Measurements from ENCODE around the gene FLACC1. TPM values are rescaled to one million over a fixed set of nuclear protein-coding genes. Genes with fewer than 3 reads are reported as not detected.

The FLACC1 gene
- total RNA-seq, 1 experiment from 2014 or later, result 1.1 TPM

DNA sequence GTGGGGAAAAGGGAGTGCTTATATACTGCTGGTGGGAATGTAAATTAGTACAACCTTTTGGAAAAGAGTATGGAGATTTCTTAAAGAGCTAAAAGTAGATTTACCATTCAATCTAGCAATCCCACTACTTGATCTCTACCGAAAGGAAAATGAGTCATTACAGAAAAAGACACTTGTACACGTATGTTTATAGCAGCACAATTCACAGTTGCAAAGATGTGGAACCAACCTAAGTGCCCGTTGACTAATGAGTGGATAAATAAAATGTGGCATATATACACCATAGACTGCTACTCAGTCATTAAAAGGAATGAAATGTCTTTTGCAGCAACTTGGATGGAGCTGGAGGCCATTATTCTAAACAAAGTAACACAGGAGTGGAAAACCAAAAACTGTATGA is 29.5 kb downstream of the FLACC1 start:
- H3K36me3 Mint-ChIP-seq (ENCODE audit: insufficient read depth, unreplicated experiment), result peaks cover under 1% of the 10 kb centered on the region
- POLR2A ChIA-PET, result no interaction called here
- no peak overlapping the region for H3K27ac Mint-ChIP-seq (ENCODE audit: low read depth, unreplicated experiment)
- no peak for TF ChIP-seq CTCF (IDR thresholded peaks at IDR 0.05; ENCODE audit: unreplicated experiment)
- BruUV-seq (replicated peaks), result no TSS peak
- H3K4me3 Mint-ChIP-seq (ENCODE audit: unreplicated experiment), result no peak overlapping the region
- intact Hi-C loops (cut with micrococcal nuclease), result no loop called here
- CTCF ChIA-PET, result no interaction called here
- peaks cover 18% of the 10 kb centered on the region for H3K9me3 Mint-ChIP-seq (ENCODE audit: unreplicated experiment)
- DNase-seq (ENCODE audit: unreplicated experiment), result no peak
- H3K4me1 Mint-ChIP-seq (ENCODE audit: insufficient read depth, unreplicated experiment), result no peaks in the 10 kb centered on the region
- H3K27me3 Mint-ChIP-seq (ENCODE audit: insufficient read depth, unreplicated experiment), result no peaks in the 10 kb centered on the region

DNA sequence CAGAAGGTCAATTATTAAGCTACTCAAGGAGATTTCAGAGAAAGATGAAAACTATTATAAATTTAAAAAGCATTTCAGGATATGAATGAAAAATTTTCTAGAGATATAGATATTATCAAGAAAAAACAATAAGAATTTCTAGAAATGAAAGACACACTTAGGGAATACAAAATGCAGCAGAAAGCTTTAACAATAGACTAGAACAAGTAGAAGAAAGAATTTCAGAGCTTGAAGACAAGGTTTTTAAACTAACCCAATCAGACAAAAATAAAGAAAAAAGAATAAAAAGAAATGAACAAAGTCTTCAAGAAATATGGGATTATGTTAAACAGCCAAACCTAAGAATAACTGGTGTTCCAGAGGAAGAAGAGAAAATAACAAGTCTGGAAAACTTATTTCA is 34.4 kb downstream of the FLACC1 start:
- H3K27ac Mint-ChIP-seq (ENCODE audit: low read depth, unreplicated experiment), result no peak overlapping the region
- CTCF ChIA-PET, result no interaction called here
- H3K9me3 Mint-ChIP-seq (ENCODE audit: unreplicated experiment), result peaks cover 20% of the 10 kb centered on the region
- no peak overlapping the region for H3K4me3 Mint-ChIP-seq (ENCODE audit: unreplicated experiment)
- no peak for DNase-seq (ENCODE audit: unreplicated experiment)
- BruUV-seq (replicated peaks), result no TSS peak
- POLR2A ChIA-PET, result interaction anchor here (1.5 kb wide), 1 partner anchor 25 kb away, joined by 3 read pairs; no protein-coding TSS in a partner anchor
- no peaks in the 10 kb centered on the region for H3K27me3 Mint-ChIP-seq (ENCODE audit: insufficient read depth, unreplicated experiment)
- no peak for TF ChIP-seq CTCF (IDR thresholded peaks at IDR 0.05; ENCODE audit: unreplicated experiment)
- H3K36me3 Mint-ChIP-seq (ENCODE audit: insufficient read depth, unreplicated experiment), result peaks cover 7% of the 10 kb centered on the region
- intact Hi-C loops (cut with micrococcal nuclease), result no loop called here
- no peaks in the 10 kb centered on the region for H3K4me1 Mint-ChIP-seq (ENCODE audit: insufficient read depth, unreplicated experiment)

DNA sequence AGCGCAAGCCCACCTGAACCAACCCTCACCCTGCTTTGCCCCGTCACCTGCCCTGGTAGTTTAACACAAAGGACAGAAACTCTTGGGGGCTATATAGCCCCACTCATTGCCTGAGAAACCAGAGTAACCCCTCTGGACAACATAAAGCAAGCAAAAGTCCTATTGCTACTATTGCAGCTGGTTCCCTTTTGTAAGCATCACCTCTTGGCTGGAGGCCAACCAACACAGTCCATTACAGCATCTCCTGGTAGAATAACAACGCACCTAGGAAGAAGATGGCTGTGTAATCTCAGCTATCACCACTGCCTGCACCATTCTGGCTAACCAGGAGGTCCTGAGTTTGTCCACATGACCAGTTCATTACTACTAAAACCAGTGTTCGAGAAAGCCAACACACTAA is 36.4 kb downstream of the FLACC1 start:
- H3K36me3 Mint-ChIP-seq (ENCODE audit: insufficient read depth, unreplicated experiment), result peaks cover 7% of the 10 kb centered on the region
- BruUV-seq (replicated peaks), result no TSS peak
- no peak overlapping the region for H3K27ac Mint-ChIP-seq (ENCODE audit: low read depth, unreplicated experiment)
- H3K27me3 Mint-ChIP-seq (ENCODE audit: insufficient read depth, unreplicated experiment), result no peaks in the 10 kb centered on the region
- no peaks in the 10 kb centered on the region for H3K4me1 Mint-ChIP-seq (ENCODE audit: insufficient read depth, unreplicated experiment)
- POLR2A ChIA-PET, result no interaction called here
- peak; percentile 49 for DNase-seq (ENCODE audit: unreplicated experiment)
- no peak for TF ChIP-seq CTCF (IDR thresholded peaks at IDR 0.05; ENCODE audit: unreplicated experiment)
- CTCF ChIA-PET, result interaction anchor here (0.8 kb wide), 1 partner anchor 84 kb away, joined by 3 read pairs; no protein-coding TSS in a partner anchor
- no peak overlapping the region for H3K4me3 Mint-ChIP-seq (ENCODE audit: unreplicated experiment)
- intact Hi-C loops (cut with micrococcal nuclease), result no loop called here
- peaks cover 13% of the 10 kb centered on the region for H3K9me3 Mint-ChIP-seq (ENCODE audit: unreplicated experiment)

DNA sequence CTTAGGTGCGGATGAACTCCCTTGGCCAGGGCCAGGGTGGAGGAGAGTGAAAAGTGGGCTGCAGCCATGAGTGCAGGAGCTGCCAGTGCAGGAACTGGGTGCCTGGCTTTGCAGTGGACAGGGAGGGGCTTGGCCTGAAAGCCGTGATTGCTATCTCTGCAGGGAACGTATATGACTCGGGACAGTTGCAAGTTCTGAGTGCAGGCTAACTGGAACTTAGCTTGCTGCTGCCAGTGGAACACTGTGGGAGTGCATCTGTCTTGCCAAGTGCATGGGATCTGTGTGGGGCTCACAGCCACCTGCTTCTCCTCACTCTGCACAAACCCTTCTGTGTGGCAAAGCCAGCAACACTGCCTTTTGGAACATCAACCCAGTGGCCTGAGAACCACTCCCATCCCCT is 36.9 kb downstream of the FLACC1 start:
- TF ChIP-seq CTCF (IDR thresholded peaks at IDR 0.05; ENCODE audit: unreplicated experiment), result no peak
- no TSS peak for BruUV-seq (replicated peaks)
- CTCF ChIA-PET, result no interaction called here
- Mint-ChIP-seq H3K4me1 (ENCODE audit: insufficient read depth, unreplicated experiment) (no peaks in the 10 kb centered on the region), H3K4me3 (ENCODE audit: unreplicated experiment) (no peak overlapping the region), H3K27ac (ENCODE audit: low read depth, unreplicated experiment) (no peak overlapping the region), H3K9me3 (ENCODE audit: unreplicated experiment) (peaks cover 13% of the 10 kb centered on the region), H3K36me3 (ENCODE audit: insufficient read depth, unreplicated experiment) (peaks cover 7% of the 10 kb centered on the region), H3K27me3 (ENCODE audit: insufficient read depth, unreplicated experiment) (no peaks in the 10 kb centered on the region)
- intact Hi-C loops (cut with micrococcal nuclease), result no loop called here
- POLR2A ChIA-PET, result no interaction called here
- DNase-seq (ENCODE audit: unreplicated experiment), result no peak

Measured in MCF 10A (cell line).